ENCODE measurements around the gene OTUD1. TPM values are rescaled to one million over a fixed set of nuclear protein-coding genes. Genes with fewer than 3 reads are reported as not detected.

OTUD1 gene
- total RNA-seq, 2 experiments from 2014 or later, result 4.5 to 6.8 TPM

DNA sequence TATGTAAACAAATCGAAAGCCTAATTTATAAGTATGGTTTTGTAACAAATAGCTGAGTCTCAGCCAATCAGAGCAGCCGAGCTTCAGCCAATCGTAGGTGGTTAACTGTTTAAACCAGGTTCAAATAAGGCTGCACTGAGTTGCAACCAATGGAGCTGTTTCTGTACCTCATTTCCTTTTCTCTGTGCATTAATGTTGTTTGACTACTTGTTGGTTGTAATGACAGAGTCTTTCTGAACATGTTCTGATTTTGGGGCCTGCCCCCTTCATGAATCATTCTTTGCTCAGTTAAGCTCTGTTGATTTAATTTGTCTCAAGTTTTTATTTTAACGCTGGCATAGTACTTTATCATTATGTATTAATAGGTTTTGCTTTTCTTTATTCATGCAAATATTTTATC is 14.6 kb downstream of the OTUD1 start:
- intact Hi-C loops (cut with micrococcal nuclease; ENCODE audit: unreplicated experiment), result loop anchor here (10.0 kb wide), 1 partner anchor 849 kb away; no protein-coding TSS in a partner anchor
- H3K4me1 ChIP-seq (ENCODE audit: insufficient read depth, low read length, poor library complexity, severe bottlenecking), result peaks cover 44% of the 10 kb centered on the region
- CTCF ChIA-PET (ENCODE audit: unreplicated experiment), result no interaction called here

GRCh38 chr10:23457632-23458417 is 18.9 kb downstream of the OTUD1 start:
- Histone ChIP-seq H3K4me3 (ENCODE audit: low read depth, low read length, poor library complexity, severe bottlenecking) (no peak overlapping the region), H3K36me3 (ENCODE audit: insufficient read depth, low read length) (no peaks in the 10 kb centered on the region), H2AFZ (ENCODE audit: low read length) (peak overlapping the region; percentile 49; the same call in 1 of the 2 replicates), H3K27ac (ENCODE audit: low read depth, low read length, poor library complexity, severe bottlenecking) (no peak overlapping the region), H3K9me2 (ENCODE audit: insufficient read depth, low read length) (no peaks in the 10 kb centered on the region), H3K79me2 (ENCODE audit: insufficient read depth, low read depth, low read length) (no peaks in the 10 kb centered on the region), H3K4me1 (ENCODE audit: insufficient read depth, low read length, poor library complexity, severe bottlenecking) (peaks cover 10% of the 10 kb centered on the region), H4K20me1 (ENCODE audit: insufficient read depth, low read length) (no peaks in the 10 kb centered on the region), H3K9me3 (ENCODE audit: low read length) (no peaks in the 10 kb centered on the region), H3K4me2 (ENCODE audit: low read length) (no peak overlapping the region)
- TF ChIP-seq, protein P1, sequence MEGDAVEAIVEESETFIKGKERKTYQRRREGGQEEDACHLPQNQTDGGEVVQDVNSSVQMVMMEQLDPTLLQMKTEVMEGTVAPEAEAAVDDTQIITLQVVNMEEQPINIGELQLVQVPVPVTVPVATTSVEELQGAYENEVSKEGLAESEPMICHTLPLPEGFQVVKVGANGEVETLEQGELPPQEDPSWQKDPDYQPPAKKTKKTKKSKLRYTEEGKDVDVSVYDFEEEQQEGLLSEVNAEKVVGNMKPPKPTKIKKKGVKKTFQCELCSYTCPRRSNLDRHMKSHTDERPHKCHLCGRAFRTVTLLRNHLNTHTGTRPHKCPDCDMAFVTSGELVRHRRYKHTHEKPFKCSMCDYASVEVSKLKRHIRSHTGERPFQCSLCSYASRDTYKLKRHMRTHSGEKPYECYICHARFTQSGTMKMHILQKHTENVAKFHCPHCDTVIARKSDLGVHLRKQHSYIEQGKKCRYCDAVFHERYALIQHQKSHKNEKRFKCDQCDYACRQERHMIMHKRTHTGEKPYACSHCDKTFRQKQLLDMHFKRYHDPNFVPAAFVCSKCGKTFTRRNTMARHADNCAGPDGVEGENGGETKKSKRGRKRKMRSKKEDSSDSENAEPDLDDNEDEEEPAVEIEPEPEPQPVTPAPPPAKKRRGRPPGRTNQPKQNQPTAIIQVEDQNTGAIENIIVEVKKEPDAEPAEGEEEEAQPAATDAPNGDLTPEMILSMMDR (conservative IDR thresholded peaks at IDR 0.05; ENCODE audit: low read length), result no peak
- BruUV-seq (replicated peaks), result no TSS peak
- CTCF ChIA-PET (ENCODE audit: unreplicated experiment), result no interaction called here
- POLR2A ChIA-PET, result no interaction called here
- intact Hi-C loops (cut with micrococcal nuclease; ENCODE audit: unreplicated experiment), result loop anchor here (10.0 kb wide), 1 partner anchor 853 kb away; no protein-coding TSS in a partner anchor
- peak; percentile 39 for DNase-seq (ENCODE audit: low spot score)

More for the DNA sequence above, 14.6 kb downstream of the OTUD1 start:
- no peak overlapping the region for H3K4me3 ChIP-seq (ENCODE audit: low read depth, low read length, poor library complexity, severe bottlenecking)
- no peak for DNase-seq (ENCODE audit: low spot score)
- no peaks in the 10 kb centered on the region for H3K9me2 ChIP-seq (ENCODE audit: insufficient read depth, low read length)
- TF ChIP-seq, protein P1 (conservative IDR thresholded peaks at IDR 0.05; ENCODE audit: low read length), result no peak
- TF ChIP-seq EZH2phosphoT487 (IDR thresholded peaks at IDR 0.05; ENCODE audit: borderline replicate concordance, low read depth, low read length), result no peak
- BruUV-seq (replicated peaks), result no TSS peak
- H4K20me1 ChIP-seq (ENCODE audit: insufficient read depth, low read length), result no peaks in the 10 kb centered on the region
- H3K9me3 ChIP-seq (ENCODE audit: low read length), result no peaks in the 10 kb centered on the region
- POLR2A ChIA-PET, result interaction anchor here (0.8 to 2.4 kb wide), 4 partner anchors 11 to 44 kb away, joined by 3 to 22 read pairs (median 5); partner anchors contain the start of gene OTUD1
- H3K4me2 ChIP-seq (ENCODE audit: low read length), result no peak overlapping the region
- no peaks in the 10 kb centered on the region for H3K79me2 ChIP-seq (ENCODE audit: insufficient read depth, low read depth, low read length)
- no peak overlapping the region for H2AFZ ChIP-seq (ENCODE audit: low read length)
- H3K36me3 ChIP-seq (ENCODE audit: insufficient read depth, low read length), result no peaks in the 10 kb centered on the region
- H3K27ac ChIP-seq (ENCODE audit: low read depth, low read length, poor library complexity, severe bottlenecking), result no peak overlapping the region
